Stomach (tissue), 9 donors: Measurements from ENCODE around the gene EML4. TPM values are rescaled to one million over a fixed set of nuclear protein-coding genes. Genes with fewer than 3 reads are reported as not detected.

ENCODE experiments used
- DNase-seq, 2 donors: peaks; one replicate each; pipeline versions ENCODE4 v3.0.0 to v3.0.0-alpha.2; 2013 to 2019
- H3K27ac ChIP-seq, 5 donors: fragments of 200-600 bp in 4 of 5; sonication (generic) in 4 of 5; one replicate each; pipeline ENCODE4 v1.5.1; 2013 to 2019; ENCODE audit warnings: mild to moderate bottlenecking in 1 of 5, moderate library complexity in 1 of 5
- H3K27me3 ChIP-seq, 3 donors: fragments of 200-600 bp; sonication (generic); one replicate each; pipeline ENCODE4 v1.5.1; 2017 to 2019; ENCODE audit warnings: mixed run types in 1 of 3
- H3K36me3 ChIP-seq, 4 donors: fragments of 200-600 bp; sonication (generic); 1 replicate in 3 of 4; 2 replicates in 1 of 4; pipeline ENCODE4 v1.5.1; 2016 to 2019
- H3K4me1 ChIP-seq, 4 donors: fragments of 200-600 bp; sonication (generic); one replicate each; pipeline ENCODE4 v1.5.1; 2016 to 2019
- H3K4me3 ChIP-seq, 4 donors: fragments of 200-600 bp; sonication (generic) in 3 of 4; one replicate each; pipeline ENCODE4 v1.5.1; 2016 to 2019; ENCODE audit warnings: mild to moderate bottlenecking in 1 of 4
- H3K9me3 ChIP-seq, 4 donors: fragments of 200-600 bp; sonication (generic); one replicate each; pipeline ENCODE4 v1.5.1; 2016 to 2019
- EP300 ChIP-seq: sonication (generic); formaldehyde crosslinking; IDR thresholded peaks from one replicate; pipeline ENCODE4 v1.6.1; 2017; ENCODE audit warnings: antibody characterized with exemption
- POLR2A ChIP-seq, 4 donors: fragments of 450-650 bp; IDR thresholded peaks; one replicate each; pipeline ENCODE4 v1.6.1; 2016; ENCODE audit warnings: antibody characterized with exemption in 4 of 4, control low read depth in 2 of 4, mild to moderate bottlenecking in 1 of 4, moderate library complexity in 1 of 4
- POLR2AphosphoS5 ChIP-seq, 3 donors: sonication (generic); formaldehyde crosslinking; IDR thresholded peaks; one replicate each; pipeline ENCODE4 v1.6.1; 2016; ENCODE audit warnings: antibody characterized with exemption in 3 of 3
- WGBS, 5 donors: extraction: QIAGEN DNeasy Blood & Tissue Kit in 3 of 5; methylation state at CpG; one replicate each; pipeline versions ENCODE4 v1.1.5 to v1.1.7; 2013 to 2018; 5-methylcytosine and 5-hydroxymethylcytosine counted together
- intact Hi-C: fragments of 100-400 bp; cut with DNase I; formaldehyde crosslinking; loops from one replicate; pipeline ENCODE4 v1.15.1; 2023; ENCODE audit warnings: low total_unique reads
- polyA plus RNA-seq, 3 donors: library from polyadenylated mRNA; stranded (reverse); fragments of 200-250 nt; gene quantifications; one replicate each; pipeline ENCODE4 v1.2.3, GENCODE V29; 2013
- total RNA-seq, 5 donors: library from RNA; depleted of rRNA; stranded (reverse); fragments of >200 nt; gene quantifications; one replicate each; pipeline versions ENCODE4 v1.1.0 to v1.2.3, GENCODE V29; 2014 to 2016
- TF ChIP-seq, protein P1 (sequence below), 7 experiments: fragments of 450-650 bp in 4 of 7; fragments of 200-600 bp in 3 of 7; sonication (generic) in 3 of 7; IDR thresholded peaks; one replicate each; pipeline ENCODE4 v1.5.1; 2016 to 2019; ENCODE audit warnings: antibody characterized with exemption in 7 of 7, control low read depth in 2 of 7, mild to moderate bottlenecking in 1 of 7
- donor health status: healthy with polysubstance abuse.
- donor health status: Bipolar disorder and iron deficiency.
- donor health status: healthy.

EML4 gene
- total and polyA plus RNA-seq, 8 donors, result 10.2 to 292 (median 28.6) TPM

DNA sequence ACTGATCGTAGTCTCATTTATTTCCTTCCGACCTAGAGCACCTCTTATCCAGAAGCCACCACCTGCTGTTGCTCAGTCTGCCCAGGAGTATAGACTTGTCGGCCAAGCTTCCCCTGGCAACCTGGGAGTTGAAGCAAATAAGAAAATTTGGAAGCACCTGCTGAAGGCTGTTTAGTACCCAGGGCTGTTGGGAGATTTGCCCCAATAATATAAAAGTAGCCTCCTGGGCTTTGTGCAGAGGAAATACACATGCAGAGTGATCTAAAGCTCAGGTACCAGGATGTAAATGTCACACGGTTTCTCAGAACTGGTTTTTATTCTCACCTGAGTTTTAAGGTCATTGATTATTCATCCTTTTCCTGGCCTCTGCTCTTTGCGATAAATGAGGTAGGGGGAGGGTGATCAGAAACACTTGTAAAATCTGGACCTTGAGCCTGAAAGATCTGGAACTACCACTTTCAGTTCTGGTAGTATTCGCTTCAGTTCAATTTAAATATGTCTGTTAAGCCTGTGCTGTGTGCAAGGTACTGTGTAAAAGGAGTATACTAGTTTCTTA lies 192.7 kb downstream of the EML4 start:
- Histone ChIP-seq H3K27me3 (no peaks in the 10 kb centered on the region), H3K4me1 (peaks cover 19 to 45% (median 35%) of the 10 kb centered on the region in 4 donors), H3K9me3 (no peaks in the 10 kb centered on the region), H3K4me3 (peak overlapping the region; percentile 77 to 91 (median 85)), H3K27ac (peak overlapping the region; percentile 93 to 96 (median 96)), H3K36me3 (no peaks in the 10 kb centered on the region)
- intact Hi-C loops, result no loop called here
- TF ChIP-seq, protein P1, sequence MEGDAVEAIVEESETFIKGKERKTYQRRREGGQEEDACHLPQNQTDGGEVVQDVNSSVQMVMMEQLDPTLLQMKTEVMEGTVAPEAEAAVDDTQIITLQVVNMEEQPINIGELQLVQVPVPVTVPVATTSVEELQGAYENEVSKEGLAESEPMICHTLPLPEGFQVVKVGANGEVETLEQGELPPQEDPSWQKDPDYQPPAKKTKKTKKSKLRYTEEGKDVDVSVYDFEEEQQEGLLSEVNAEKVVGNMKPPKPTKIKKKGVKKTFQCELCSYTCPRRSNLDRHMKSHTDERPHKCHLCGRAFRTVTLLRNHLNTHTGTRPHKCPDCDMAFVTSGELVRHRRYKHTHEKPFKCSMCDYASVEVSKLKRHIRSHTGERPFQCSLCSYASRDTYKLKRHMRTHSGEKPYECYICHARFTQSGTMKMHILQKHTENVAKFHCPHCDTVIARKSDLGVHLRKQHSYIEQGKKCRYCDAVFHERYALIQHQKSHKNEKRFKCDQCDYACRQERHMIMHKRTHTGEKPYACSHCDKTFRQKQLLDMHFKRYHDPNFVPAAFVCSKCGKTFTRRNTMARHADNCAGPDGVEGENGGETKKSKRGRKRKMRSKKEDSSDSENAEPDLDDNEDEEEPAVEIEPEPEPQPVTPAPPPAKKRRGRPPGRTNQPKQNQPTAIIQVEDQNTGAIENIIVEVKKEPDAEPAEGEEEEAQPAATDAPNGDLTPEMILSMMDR (IDR thresholded peaks at IDR 0.05), result no peak
- TF ChIP-seq POLR2AphosphoS5 (IDR thresholded peaks at IDR 0.05), result no peak
- no peak for TF ChIP-seq EP300
- no peak for TF ChIP-seq POLR2A (IDR thresholded peaks at IDR 0.05)
- WGBS, 5 donors, result 5 to 19% (median 14%) methylated on average over 4 to 6 of the region's 6 CpGs
- DNase-seq, result no peak

- H3K9me3 ChIP-seq, result no peaks in the 10 kb centered on the region
- 80 to 85% (median 82%) methylated on average over 3 of the region's 3 CpGs for WGBS, 5 donors
- no peak for DNase-seq
- peaks cover 13 to 31% (median 27%) of the 10 kb centered on the region in 4 donors for H3K4me1 ChIP-seq
- no peaks in the 10 kb centered on the region for H3K36me3 ChIP-seq
- H3K27ac ChIP-seq, result no peak overlapping the region
- H3K4me3 ChIP-seq, result no peak overlapping the region
- intact Hi-C loops, result no loop called here
- TF ChIP-seq POLR2AphosphoS5 (IDR thresholded peaks at IDR 0.05), result no peak
- TF ChIP-seq POLR2A (IDR thresholded peaks at IDR 0.05), result no peak
- TF ChIP-seq, protein P1 (IDR thresholded peaks at IDR 0.05), result no peak
- TF ChIP-seq EP300, result no peak
- no peaks in the 10 kb centered on the region for H3K27me3 ChIP-seq
Observed at GRCh38 chr2:42363413-42363812, 194.3 kb downstream of the EML4 start.

DNA sequence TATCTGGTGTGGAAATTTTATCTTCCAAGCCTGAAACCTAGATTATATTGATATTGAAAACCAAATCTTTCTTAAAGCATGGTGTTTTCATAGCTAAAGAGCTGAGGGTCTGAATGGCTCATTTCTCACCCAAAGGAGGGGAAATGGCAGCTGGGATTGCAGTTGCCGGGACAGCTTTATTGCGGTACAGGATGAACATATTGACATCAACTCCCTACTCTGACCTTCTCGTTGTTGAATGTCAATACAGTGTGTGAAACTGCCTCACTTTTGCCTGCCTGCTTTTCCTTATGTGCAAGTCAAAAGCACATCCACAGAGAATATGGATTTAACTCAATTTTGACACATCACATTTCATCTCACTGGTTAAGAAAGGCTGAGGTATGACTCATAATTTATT lies 195.5 kb downstream of the EML4 start:
- Histone ChIP-seq H3K27me3 (no peaks in the 10 kb centered on the region), H3K4me1 (peaks cover 4 to 25% (median 18%) of the 10 kb centered on the region in 4 donors), H3K9me3 (no peaks in the 10 kb centered on the region), H3K27ac (no peak overlapping the region), H3K4me3 (no peak overlapping the region), H3K36me3 (no peaks in the 10 kb centered on the region)
- intact Hi-C loops, result no loop called here
- no peak for DNase-seq
- TF ChIP-seq EP300 (no peak), POLR2AphosphoS5 (IDR thresholded peaks at IDR 0.05) (no peak), POLR2A (IDR thresholded peaks at IDR 0.05) (no peak)
- TF ChIP-seq, protein P1 (IDR thresholded peaks at IDR 0.05), result no peak
- WGBS, 5 donors, result 64 to 79% (median 75%) methylated on average over 3 of the region's 3 CpGs

DNA sequence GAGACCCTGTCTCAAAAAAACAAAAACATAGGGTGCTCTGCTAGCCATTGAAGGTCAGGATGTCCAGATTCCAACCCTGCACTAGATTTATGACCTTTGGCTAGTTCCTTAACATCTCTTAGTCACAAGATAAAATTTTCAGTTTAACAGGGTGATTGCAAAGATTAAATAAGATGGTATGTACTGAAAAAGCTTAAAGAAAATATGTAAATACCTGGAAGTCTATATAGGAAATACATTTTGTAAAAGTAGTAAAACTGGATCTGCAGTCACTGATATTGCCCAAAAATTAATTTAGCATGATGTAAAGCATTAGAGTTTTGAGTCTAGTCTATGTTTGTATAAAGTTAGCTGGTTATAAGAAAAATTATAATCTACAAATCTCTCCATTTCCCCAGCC lies 197.3 kb downstream of the EML4 start:
- no peaks in the 10 kb centered on the region for H3K9me3 ChIP-seq

More for the DNA sequence above, 197.3 kb downstream of the EML4 start:
- Histone ChIP-seq H3K36me3 (no peaks in the 10 kb centered on the region), H3K4me3 (no peak overlapping the region), H3K27ac (no peak overlapping the region), H3K27me3 (no peaks in the 10 kb centered on the region), H3K4me1 (peaks cover 0 to 18% (median 9%) of the 10 kb centered on the region in 4 donors)
- DNase-seq, result no peak
- TF ChIP-seq POLR2AphosphoS5 (IDR thresholded peaks at IDR 0.05) (no peak), POLR2A (IDR thresholded peaks at IDR 0.05) (no peak), EP300 (no peak)
- TF ChIP-seq, protein P1 (IDR thresholded peaks at IDR 0.05), result no peak
- intact Hi-C loops, result no loop called here
